Cardiac fibroblast (primary cell): ENCODE measurements around the gene PLCL2.
A peak's percentile ranks its signal among the peaks of the same experiment; 100 is the strongest.

ENCODE experiments used
- DNase-seq, 2 donors: peaks; one replicate each; pipeline versions ENCODE4 v3.0.0 to v3.0.0-alpha.2; 2010; ENCODE audit warnings: low read depth in 2 of 2
- H3K4me3 ChIP-seq, 2 donors: replicated peaks in 1 of 2; 1 replicate in 1 of 2; 2 replicates in 1 of 2; pipeline ENCODE4 v1.5.1; 2011; ENCODE audit warnings: low read depth in 2 of 2, low read length in 2 of 2, mild to moderate bottlenecking in 2 of 2, moderate library complexity in 1 of 2
- CTCF ChIP-seq: IDR thresholded peaks from one replicate; pipeline ENCODE4 v1.5.1; 2011; ENCODE audit warnings: low read depth, mild to moderate bottlenecking, low read length, inconsistent platforms

Gene PLCL2

GRCh38 chr3:16993227-16993626 lies 108.5 kb downstream of the PLCL2 start:
- no peak for TF ChIP-seq CTCF
- peak; percentile 62 to 63 for DNase-seq
- no peak overlapping the region for H3K4me3 ChIP-seq

- no peak for TF ChIP-seq CTCF
- H3K4me3 ChIP-seq = no peak overlapping the region
- no peak for DNase-seq
Observed at GRCh38 chr3:16994854-16995525, 110.2 kb downstream of the PLCL2 start.

GRCh38 chr3:16995601-16996000 lies 110.8 kb downstream of the PLCL2 start:
- TF ChIP-seq CTCF = no peak
- no peak for DNase-seq
- no peak overlapping the region for H3K4me3 ChIP-seq

GRCh38 chr3:16998236-16998923 lies 113.6 kb downstream of the PLCL2 start:
- DNase-seq = peak in 1 of 2 donors; percentile 27
- H3K4me3 ChIP-seq = no peak overlapping the region
- no peak for TF ChIP-seq CTCF

GRCh38 chr3:16999161-16999560 lies 114.4 kb downstream of the PLCL2 start:
- no peak for DNase-seq
- TF ChIP-seq CTCF = no peak
- no peak overlapping the region for H3K4me3 ChIP-seq

- DNase-seq = no peak
Observed at GRCh38 chr3:16999871-17000270, 115.1 kb downstream of the PLCL2 start.

More at GRCh38 chr3:16999871-17000270, 115.1 kb downstream of the PLCL2 start:
- no peak for TF ChIP-seq CTCF
- no peak overlapping the region for H3K4me3 ChIP-seq
